Muscle layer of duodenum (tissue), 2 donors: Measurements from ENCODE around the gene SH3GL1.

Experiments used
- H3K27ac ChIP-seq: one replicate; pipeline ENCODE4 v1.7.0; 2013; ENCODE audit warnings: mild to moderate bottlenecking, low read length
- H3K27me3 ChIP-seq: one replicate; pipeline ENCODE4 v1.7.0; 2013; ENCODE audit warnings: low read depth, mild to moderate bottlenecking, control low read depth, low read length
- H3K36me3 ChIP-seq, 2 donors: one replicate each; pipeline ENCODE4 v1.7.0; 2013; ENCODE audit warnings: low read length in 2 of 2, control low read depth in 1 of 2, mild to moderate bottlenecking in 1 of 2; ENCODE audit not compliant: insufficient read depth in 2 of 2, control insufficient read depth in 1 of 2
- H3K4me1 ChIP-seq, 2 donors: one replicate each; pipeline ENCODE4 v1.7.0; 2013; ENCODE audit warnings: low read length in 2 of 2, mild to moderate bottlenecking in 2 of 2, control low read depth in 1 of 2, moderate library complexity in 1 of 2; ENCODE audit not compliant: insufficient read depth in 2 of 2, control insufficient read depth in 1 of 2
- H3K4me3 ChIP-seq, 2 donors: one replicate each; pipeline ENCODE4 v1.7.0; 2013; ENCODE audit warnings: low read length in 2 of 2, low read depth in 1 of 2, mild to moderate bottlenecking in 1 of 2
- H3K9me3 ChIP-seq, 2 donors: one replicate each; pipeline ENCODE4 v1.7.0; 2013; ENCODE audit warnings: low read length in 2 of 2, control low read depth in 1 of 2, mild to moderate bottlenecking in 1 of 2; ENCODE audit not compliant: control insufficient read depth in 1 of 2
- donor health status: healthy.

SH3GL1 gene

DNA sequence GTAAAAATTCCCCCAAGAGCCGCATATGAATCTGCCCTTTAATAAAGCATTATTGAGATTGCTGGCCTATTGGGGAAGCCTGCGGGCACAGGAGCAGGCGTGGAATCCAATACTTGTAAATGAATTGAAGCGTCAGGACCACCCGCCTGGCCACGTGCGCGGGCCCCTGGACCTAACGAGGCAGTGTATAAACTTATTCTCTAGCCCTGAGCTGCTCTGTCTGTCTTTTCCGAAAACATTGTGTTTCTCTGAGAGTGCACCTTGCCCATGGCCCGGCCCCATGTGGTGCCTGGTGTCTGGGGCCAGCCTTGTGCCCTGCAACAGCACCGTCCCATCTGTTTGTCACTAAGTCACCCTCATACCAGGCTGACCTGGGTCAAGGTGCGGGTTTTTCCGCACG is 42.8 kb upstream of the SH3GL1 start:
- no peak overlapping the region for H3K4me3 ChIP-seq
- H3K27ac ChIP-seq, result no peak overlapping the region
- H3K4me1 ChIP-seq, result no peaks in the 10 kb centered on the region
- H3K27me3 ChIP-seq, result no peaks in the 10 kb centered on the region
- peaks cover 20 to 53% of the 10 kb centered on the region in 2 donors for H3K36me3 ChIP-seq
- no peaks in the 10 kb centered on the region for H3K9me3 ChIP-seq

GRCh38 chr19:4442819-4443146 is 42.4 kb upstream of the SH3GL1 start:
- Histone ChIP-seq H3K27ac (no peak overlapping the region), H3K36me3 (peaks cover 17 to 49% of the 10 kb centered on the region in 2 donors), H3K9me3 (no peaks in the 10 kb centered on the region), H3K27me3 (no peaks in the 10 kb centered on the region), H3K4me1 (no peaks in the 10 kb centered on the region), H3K4me3 (no peak overlapping the region)

DNA sequence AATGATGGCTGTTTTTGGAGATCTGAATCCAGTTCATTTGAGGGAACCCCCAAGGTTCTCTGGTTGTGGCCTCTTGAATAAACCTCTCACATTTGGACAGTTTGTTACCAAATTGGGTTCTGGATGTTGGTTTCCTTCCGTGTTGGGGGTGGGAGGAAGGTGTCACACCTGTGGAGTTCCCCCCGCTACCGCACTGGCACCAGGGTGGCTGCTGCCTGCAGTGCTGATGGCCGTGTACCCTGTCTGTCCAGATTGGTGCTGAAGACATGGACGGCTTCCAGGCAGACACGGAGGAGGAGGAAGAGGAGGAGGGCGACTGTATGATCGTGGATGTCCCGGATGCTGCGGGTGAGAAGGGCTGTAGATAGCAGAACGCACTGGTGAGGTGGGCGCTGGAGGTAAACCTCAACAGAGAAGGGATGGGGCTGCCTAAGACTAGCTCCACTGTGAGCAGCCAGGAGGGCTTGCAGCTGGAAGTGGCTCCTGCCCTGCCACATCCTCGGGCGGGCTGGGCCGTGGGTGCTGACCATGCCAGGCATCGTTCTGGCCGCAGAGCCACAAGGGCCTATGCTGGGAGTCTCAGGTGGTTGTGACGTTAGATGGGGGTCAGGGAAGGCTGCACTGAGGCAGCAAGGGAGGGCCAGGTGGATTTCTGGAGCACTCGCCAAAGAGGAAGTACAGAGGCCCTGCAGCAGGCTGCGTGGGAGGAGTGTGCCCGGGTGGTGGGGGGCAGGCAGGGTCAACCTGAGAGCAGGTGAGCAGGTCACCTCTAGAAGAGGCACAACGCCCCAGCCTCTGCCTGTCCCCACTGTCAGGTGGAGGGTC is 41.9 kb upstream of the SH3GL1 start:
- Histone ChIP-seq H3K9me3 (no peaks in the 10 kb centered on the region), H3K4me1 (no peaks in the 10 kb centered on the region), H3K4me3 (no peak overlapping the region), H3K27ac (no peak overlapping the region), H3K36me3 (peaks cover 14 to 43% of the 10 kb centered on the region in 2 donors), H3K27me3 (no peaks in the 10 kb centered on the region)

DNA sequence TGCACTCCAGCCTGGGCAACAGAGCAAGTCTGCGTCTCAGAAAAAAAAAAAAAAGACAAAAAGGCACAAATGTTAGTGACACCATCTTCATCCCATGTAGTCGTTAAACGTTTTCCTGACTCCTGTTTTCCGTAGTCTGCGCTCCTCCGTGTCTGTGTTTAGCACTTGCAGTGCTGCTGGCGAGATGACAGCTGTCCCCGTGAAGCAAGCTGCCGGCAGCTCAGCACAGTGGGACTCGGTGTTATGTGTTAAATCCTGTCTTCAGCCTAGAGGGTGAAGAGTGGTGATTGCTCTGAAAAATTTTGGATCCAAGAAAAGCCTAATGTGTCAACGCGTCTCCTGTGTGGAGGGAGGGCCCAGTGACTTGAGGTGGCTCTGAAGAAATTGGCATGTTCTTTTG is 38.9 kb upstream of the SH3GL1 start:
- no peak overlapping the region for H3K27ac ChIP-seq
- no peaks in the 10 kb centered on the region for H3K4me1 ChIP-seq
- no peaks in the 10 kb centered on the region for H3K27me3 ChIP-seq
- H3K9me3 ChIP-seq, result no peaks in the 10 kb centered on the region
- peaks cover 5 to 17% of the 10 kb centered on the region in 2 donors for H3K36me3 ChIP-seq
- H3K4me3 ChIP-seq, result no peak overlapping the region

GRCh38 chr19:4437103-4437502 is 36.8 kb upstream of the SH3GL1 start:
- Histone ChIP-seq H3K9me3 (no peaks in the 10 kb centered on the region), H3K27ac (no peak overlapping the region), H3K36me3 (peaks cover 5 to 21% of the 10 kb centered on the region in 2 donors), H3K4me1 (no peaks in the 10 kb centered on the region), H3K4me3 (no peak overlapping the region), H3K27me3 (no peaks in the 10 kb centered on the region)

DNA sequence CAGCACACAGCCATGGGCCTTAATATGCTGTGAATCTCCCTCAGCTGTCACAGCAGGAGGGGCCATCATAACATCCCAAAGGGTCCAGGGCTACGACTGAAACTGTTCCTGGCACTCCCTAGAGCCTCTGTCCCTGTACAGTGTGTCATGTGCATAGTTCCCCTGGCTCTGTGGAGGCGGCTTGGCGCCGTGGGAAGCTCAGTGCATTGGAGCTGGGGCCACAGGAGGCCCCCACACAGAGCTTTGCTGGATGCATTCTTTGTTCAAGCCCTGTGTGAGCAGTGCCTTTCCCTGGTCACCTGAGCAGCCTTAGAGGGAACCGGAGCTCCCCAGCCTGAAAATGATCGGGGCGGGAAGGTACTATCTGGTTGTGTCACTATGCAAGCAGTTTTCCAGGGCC is 35.9 kb upstream of the SH3GL1 start:
- Histone ChIP-seq H3K27ac (no peak overlapping the region), H3K9me3 (no peaks in the 10 kb centered on the region), H3K4me3 (no peak overlapping the region), H3K4me1 (no peaks in the 10 kb centered on the region), H3K27me3 (no peaks in the 10 kb centered on the region), H3K36me3 (peaks cover 5 to 27% of the 10 kb centered on the region in 2 donors)

DNA sequence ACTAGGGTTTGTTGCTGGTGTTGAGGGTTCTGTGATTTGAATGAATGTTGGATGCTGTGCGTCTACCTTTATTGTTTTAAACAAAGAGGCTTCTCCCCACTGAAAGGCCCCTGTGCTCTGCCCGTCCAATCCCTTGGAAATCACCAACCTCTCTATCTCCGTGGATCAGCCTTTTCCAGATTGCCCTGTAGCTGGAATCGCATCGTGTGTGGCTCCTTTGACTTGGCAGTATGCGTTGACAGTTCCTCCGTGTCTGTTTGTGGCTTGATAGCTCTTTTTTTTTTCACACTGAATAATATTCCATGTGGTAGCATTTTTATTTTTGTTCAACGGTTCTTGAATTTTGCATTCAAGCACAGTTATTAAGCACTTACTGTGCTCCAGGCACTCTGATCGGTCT is 34.0 kb upstream of the SH3GL1 start:
- no peaks in the 10 kb centered on the region for H3K9me3 ChIP-seq
- H3K4me1 ChIP-seq, result no peaks in the 10 kb centered on the region
- H3K27me3 ChIP-seq, result no peaks in the 10 kb centered on the region
- H3K36me3 ChIP-seq, result peaks cover 5 to 36% of the 10 kb centered on the region in 2 donors
- H3K4me3 ChIP-seq, result no peak overlapping the region
- no peak overlapping the region for H3K27ac ChIP-seq

GRCh38 chr19:4432918-4433506 is 32.7 kb upstream of the SH3GL1 start:
- Histone ChIP-seq H3K36me3 (peaks cover 5 to 39% of the 10 kb centered on the region in 2 donors), H3K27ac (no peak overlapping the region), H3K27me3 (no peaks in the 10 kb centered on the region), H3K4me1 (no peaks in the 10 kb centered on the region), H3K4me3 (no peak overlapping the region), H3K9me3 (no peaks in the 10 kb centered on the region)

- no peaks in the 10 kb centered on the region for H3K9me3 ChIP-seq
- H3K27ac ChIP-seq, result no peak overlapping the region
- H3K4me3 ChIP-seq, result no peak overlapping the region
- no peaks in the 10 kb centered on the region for H3K27me3 ChIP-seq
- H3K36me3 ChIP-seq, result peaks cover 5 to 39% of the 10 kb centered on the region in 2 donors
- H3K4me1 ChIP-seq, result no peaks in the 10 kb centered on the region
Observed at GRCh38 chr19:4431808-4432674, 31.7 kb upstream of the SH3GL1 start.

- H3K36me3 ChIP-seq, result peaks cover 5 to 34% of the 10 kb centered on the region in 2 donors
- no peak overlapping the region for H3K4me3 ChIP-seq
- H3K27me3 ChIP-seq, result no peaks in the 10 kb centered on the region
- H3K27ac ChIP-seq, result no peak overlapping the region
- H3K9me3 ChIP-seq, result no peaks in the 10 kb centered on the region
- no peaks in the 10 kb centered on the region for H3K4me1 ChIP-seq
Observed at GRCh38 chr19:4431296-4431695, 30.9 kb upstream of the SH3GL1 start.

- H3K27me3 ChIP-seq, result no peaks in the 10 kb centered on the region
- no peak overlapping the region for H3K4me3 ChIP-seq
- no peaks in the 10 kb centered on the region for H3K4me1 ChIP-seq
- H3K27ac ChIP-seq, result no peak overlapping the region
- H3K36me3 ChIP-seq, result peaks cover 5 to 34% of the 10 kb centered on the region in 2 donors
- no peaks in the 10 kb centered on the region for H3K9me3 ChIP-seq
Observed at GRCh38 chr19:4430760-4431159, 30.4 kb upstream of the SH3GL1 start.
